HepG2 (cell line): Measurements from ENCODE around the gene WTAP. TPM values are rescaled to one million over a fixed set of nuclear protein-coding genes. Genes with fewer than 3 reads are reported as not detected.

Experiments used
- FOXK1 ChIP-seq: sonication (generic); formaldehyde crosslinking; IDR thresholded peaks from 2 replicates; pipeline ENCODE4 v1.4.0; 2020; ENCODE audit warnings: low read depth, missing genetic modification reagents, borderline replicate concordance
- NR3C1 ChIP-seq: sonication (generic); formaldehyde crosslinking; IDR thresholded peaks from 2 replicates; pipeline ENCODE4 v1.4.0; 2020; ENCODE audit warnings: missing genetic modification reagents
- RARA ChIP-seq: IDR thresholded peaks from 2 replicates; pipeline ENCODE4 v1.6.1; 2016; ENCODE audit warnings: missing genetic modification reagents, missing compliant biosample characterization
- ZHX1 ChIP-seq: sonication (generic); formaldehyde crosslinking; IDR thresholded peaks from 2 replicates; pipeline ENCODE4 v1.8.1; 2022; ENCODE audit warnings: low read depth, mild to moderate bottlenecking, missing genetic modification reagents
- ZNF761 ChIP-seq: sonication (generic); formaldehyde crosslinking; conservative IDR thresholded peaks from 2 replicates; pipeline ENCODE4 v1.4.0; 2020; ENCODE audit warnings: mild to moderate bottlenecking, missing genetic modification reagents
- polyA plus RNA-seq, 8 experiments: library from polyadenylated mRNA; depleted of rRNA in 3 of 8; stranded (reverse) in 7 of 8; unstranded in 1 of 8; fragments of >200 nt; fragmentation: Illumina TruSeq in 4 of 8; extraction: Trizol in 4 of 8; gene quantifications; 2 replicates each; pipeline versions ENCODE4 v1.2.1 to v1.2.3, GENCODE V29; 2011 to 2016; ENCODE audit warnings: low read depth in 4 of 8, missing spikeins in 1 of 8, mixed read lengths in 1 of 8; ENCODE audit not compliant: insufficient read depth in 1 of 8
- total RNA-seq, 5 experiments: library from RNA; depleted of rRNA; stranded (reverse); fragments of >200 nt; fragmentation: Illumina TruSeq; extraction: Trizol; gene quantifications; 2 replicates each; pipeline ENCODE4 v1.2.3, GENCODE V29; 2016; ENCODE audit warnings: low read depth in 1 of 5
- TF ChIP-seq, protein P1 (sequence below): sonication (generic); formaldehyde crosslinking; IDR thresholded peaks from 2 replicates; pipeline ENCODE4 v1.4.0; 2020; ENCODE audit warnings: missing genetic modification reagents
- TF ChIP-seq, protein P2 (sequence below): IDR thresholded peaks from 2 replicates; pipeline ENCODE4 v1.6.1; 2012; ENCODE audit warnings: low read length, improper control_type of control experiment
- TF ChIP-seq, protein P3 (sequence below): sonication (generic); formaldehyde crosslinking; IDR thresholded peaks from 2 replicates; pipeline ENCODE4 v1.4.0; 2020; ENCODE audit warnings: missing genetic modification reagents, borderline replicate concordance
- TF ChIP-seq, protein P4 (sequence below), 2 experiments: fragments of 450-650 bp in 1 of 2; sonication (generic) in 1 of 2; formaldehyde crosslinking; IDR thresholded peaks; 2 replicates each; pipeline versions ENCODE4 v1.5.0 to v1.8.0; 2020 to 2022; ENCODE audit warnings: mild to moderate bottlenecking in 1 of 2, missing genetic modification reagents in 1 of 2
- TF ChIP-seq, protein P5 (sequence below): sonication (generic); formaldehyde crosslinking; IDR thresholded peaks from 2 replicates; pipeline ENCODE4 v1.8.1; 2023; ENCODE audit warnings: mild to moderate bottlenecking, moderate library complexity, missing genetic modification reagents

Gene WTAP
- total and polyA plus RNA-seq, 2 of the 13 experiments (the other 11 are each of a cell fraction or from before 2014, with no cell fraction given) = 31.6 to 167 TPM

- TF ChIP-seq, protein P1, sequence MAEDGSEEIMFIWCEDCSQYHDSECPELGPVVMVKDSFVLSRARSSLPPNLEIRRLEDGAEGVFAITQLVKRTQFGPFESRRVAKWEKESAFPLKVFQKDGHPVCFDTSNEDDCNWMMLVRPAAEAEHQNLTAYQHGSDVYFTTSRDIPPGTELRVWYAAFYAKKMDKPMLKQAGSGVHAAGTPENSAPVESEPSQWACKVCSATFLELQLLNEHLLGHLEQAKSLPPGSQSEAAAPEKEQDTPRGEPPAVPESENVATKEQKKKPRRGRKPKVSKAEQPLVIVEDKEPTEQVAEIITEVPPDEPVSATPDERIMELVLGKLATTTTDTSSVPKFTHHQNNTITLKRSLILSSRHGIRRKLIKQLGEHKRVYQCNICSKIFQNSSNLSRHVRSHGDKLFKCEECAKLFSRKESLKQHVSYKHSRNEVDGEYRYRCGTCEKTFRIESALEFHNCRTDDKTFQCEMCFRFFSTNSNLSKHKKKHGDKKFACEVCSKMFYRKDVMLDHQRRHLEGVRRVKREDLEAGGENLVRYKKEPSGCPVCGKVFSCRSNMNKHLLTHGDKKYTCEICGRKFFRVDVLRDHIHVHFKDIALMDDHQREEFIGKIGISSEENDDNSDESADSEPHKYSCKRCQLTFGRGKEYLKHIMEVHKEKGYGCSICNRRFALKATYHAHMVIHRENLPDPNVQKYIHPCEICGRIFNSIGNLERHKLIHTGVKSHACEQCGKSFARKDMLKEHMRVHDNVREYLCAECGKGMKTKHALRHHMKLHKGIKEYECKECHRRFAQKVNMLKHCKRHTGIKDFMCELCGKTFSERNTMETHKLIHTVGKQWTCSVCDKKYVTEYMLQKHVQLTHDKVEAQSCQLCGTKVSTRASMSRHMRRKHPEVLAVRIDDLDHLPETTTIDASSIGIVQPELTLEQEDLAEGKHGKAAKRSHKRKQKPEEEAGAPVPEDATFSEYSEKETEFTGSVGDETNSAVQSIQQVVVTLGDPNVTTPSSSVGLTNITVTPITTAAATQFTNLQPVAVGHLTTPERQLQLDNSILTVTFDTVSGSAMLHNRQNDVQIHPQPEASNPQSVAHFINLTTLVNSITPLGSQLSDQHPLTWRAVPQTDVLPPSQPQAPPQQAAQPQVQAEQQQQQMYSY = peak; percentile 72
- TF ChIP-seq, protein P2, sequence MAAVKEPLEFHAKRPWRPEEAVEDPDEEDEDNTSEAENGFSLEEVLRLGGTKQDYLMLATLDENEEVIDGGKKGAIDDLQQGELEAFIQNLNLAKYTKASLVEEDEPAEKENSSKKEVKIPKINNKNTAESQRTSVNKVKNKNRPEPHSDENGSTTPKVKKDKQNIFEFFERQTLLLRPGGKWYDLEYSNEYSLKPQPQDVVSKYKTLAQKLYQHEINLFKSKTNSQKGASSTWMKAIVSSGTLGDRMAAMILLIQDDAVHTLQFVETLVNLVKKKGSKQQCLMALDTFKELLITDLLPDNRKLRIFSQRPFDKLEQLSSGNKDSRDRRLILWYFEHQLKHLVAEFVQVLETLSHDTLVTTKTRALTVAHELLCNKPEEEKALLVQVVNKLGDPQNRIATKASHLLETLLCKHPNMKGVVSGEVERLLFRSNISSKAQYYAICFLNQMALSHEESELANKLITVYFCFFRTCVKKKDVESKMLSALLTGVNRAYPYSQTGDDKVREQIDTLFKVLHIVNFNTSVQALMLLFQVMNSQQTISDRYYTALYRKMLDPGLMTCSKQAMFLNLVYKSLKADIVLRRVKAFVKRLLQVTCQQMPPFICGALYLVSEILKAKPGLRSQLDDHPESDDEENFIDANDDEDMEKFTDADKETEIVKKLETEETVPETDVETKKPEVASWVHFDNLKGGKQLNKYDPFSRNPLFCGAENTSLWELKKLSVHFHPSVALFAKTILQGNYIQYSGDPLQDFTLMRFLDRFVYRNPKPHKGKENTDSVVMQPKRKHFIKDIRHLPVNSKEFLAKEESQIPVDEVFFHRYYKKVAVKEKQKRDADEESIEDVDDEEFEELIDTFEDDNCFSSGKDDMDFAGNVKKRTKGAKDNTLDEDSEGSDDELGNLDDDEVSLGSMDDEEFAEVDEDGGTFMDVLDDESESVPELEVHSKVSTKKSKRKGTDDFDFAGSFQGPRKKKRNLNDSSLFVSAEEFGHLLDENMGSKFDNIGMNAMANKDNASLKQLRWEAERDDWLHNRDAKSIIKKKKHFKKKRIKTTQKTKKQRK = no peak
- TF ChIP-seq FOXK1 (CRISPR knock-in tag) (peak; percentile 96), NR3C1 (CRISPR knock-in tag) (no peak), RARA (CRISPR knock-in tag) (peak; percentile 87), ZNF761 (CRISPR knock-in tag) (peak; percentile 95), ZHX1 (CRISPR knock-in tag) (peak; percentile 97)
- TF ChIP-seq, protein P3, sequence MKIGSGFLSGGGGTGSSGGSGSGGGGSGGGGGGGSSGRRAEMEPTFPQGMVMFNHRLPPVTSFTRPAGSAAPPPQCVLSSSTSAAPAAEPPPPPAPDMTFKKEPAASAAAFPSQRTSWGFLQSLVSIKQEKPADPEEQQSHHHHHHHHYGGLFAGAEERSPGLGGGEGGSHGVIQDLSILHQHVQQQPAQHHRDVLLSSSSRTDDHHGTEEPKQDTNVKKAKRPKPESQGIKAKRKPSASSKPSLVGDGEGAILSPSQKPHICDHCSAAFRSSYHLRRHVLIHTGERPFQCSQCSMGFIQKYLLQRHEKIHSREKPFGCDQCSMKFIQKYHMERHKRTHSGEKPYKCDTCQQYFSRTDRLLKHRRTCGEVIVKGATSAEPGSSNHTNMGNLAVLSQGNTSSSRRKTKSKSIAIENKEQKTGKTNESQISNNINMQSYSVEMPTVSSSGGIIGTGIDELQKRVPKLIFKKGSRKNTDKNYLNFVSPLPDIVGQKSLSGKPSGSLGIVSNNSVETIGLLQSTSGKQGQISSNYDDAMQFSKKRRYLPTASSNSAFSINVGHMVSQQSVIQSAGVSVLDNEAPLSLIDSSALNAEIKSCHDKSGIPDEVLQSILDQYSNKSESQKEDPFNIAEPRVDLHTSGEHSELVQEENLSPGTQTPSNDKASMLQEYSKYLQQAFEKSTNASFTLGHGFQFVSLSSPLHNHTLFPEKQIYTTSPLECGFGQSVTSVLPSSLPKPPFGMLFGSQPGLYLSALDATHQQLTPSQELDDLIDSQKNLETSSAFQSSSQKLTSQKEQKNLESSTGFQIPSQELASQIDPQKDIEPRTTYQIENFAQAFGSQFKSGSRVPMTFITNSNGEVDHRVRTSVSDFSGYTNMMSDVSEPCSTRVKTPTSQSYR (CRISPR knock-in tag) = peak; percentile 67
- TF ChIP-seq, protein P4, sequence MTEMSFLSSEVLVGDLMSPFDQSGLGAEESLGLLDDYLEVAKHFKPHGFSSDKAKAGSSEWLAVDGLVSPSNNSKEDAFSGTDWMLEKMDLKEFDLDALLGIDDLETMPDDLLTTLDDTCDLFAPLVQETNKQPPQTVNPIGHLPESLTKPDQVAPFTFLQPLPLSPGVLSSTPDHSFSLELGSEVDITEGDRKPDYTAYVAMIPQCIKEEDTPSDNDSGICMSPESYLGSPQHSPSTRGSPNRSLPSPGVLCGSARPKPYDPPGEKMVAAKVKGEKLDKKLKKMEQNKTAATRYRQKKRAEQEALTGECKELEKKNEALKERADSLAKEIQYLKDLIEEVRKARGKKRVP (CRISPR knock-in tag; IDR thresholded peaks at IDR 0.05) = peak in 1 of 2 experiments; percentile 75; a peak in 2 of 4 replicates
- TF ChIP-seq, protein P5, sequence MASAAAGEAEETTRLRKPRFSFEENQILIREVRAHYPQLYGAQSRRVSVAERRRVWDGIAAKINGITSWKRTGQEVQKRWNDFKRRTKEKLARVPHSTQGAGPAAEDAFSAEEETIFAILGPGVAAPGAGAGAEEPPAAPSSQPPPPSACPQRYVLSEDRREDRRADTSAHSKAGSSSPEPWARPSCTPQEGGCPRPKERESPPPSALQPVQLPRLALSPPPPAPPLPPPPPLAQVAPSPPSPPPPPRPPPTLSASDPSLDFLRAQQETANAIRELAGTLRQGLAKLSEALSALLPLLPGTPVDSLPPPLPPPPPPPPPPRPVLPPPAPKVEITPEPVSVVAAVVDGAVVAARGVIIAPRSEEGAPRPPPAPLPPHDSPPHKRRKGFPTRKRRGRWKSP (CRISPR knock-in tag) = peak; percentile 94
These were observed at the start of gene WTAP (continued) for GRCh38 chr6:159726918-159727716.
